Memory B cell (primary cell): Measurements from ENCODE around the gene FKBP1A.

Experiments
- ATAC-seq: fragments of 150-1000 bp; cut with Tn5 transposase; 2 replicates; pipeline ENCODE4 v1.10.0; 2021; ENCODE audit warnings: low read depth, mild to moderate bottlenecking, moderate library complexity
- DNase-seq, 2 donors: peaks; one replicate each; pipeline ENCODE4 v3.0.0; 2022; ENCODE audit warnings: low spot score in 2 of 2
- H3K27ac Mint-ChIP-seq: one replicate; pipeline ENCODE4 v1.8.0; 2022; ENCODE audit warnings: mild to moderate bottlenecking, moderate library complexity, mixed read lengths
- H3K27me3 Mint-ChIP-seq: one replicate; pipeline ENCODE4 v1.8.0; 2022; ENCODE audit warnings: mixed read lengths
- H3K36me3 Mint-ChIP-seq: one replicate; pipeline ENCODE4 v1.8.0; 2022; ENCODE audit warnings: mild to moderate bottlenecking, mixed read lengths
- H3K4me1 Mint-ChIP-seq: one replicate; pipeline ENCODE4 v1.8.0; 2022; ENCODE audit warnings: mixed read lengths
- H3K4me3 Mint-ChIP-seq: one replicate; pipeline ENCODE4 v1.8.0; 2022; ENCODE audit warnings: mild to moderate bottlenecking, moderate library complexity, mixed read lengths
- H3K9me3 Mint-ChIP-seq: one replicate; pipeline ENCODE4 v1.8.0; 2022; ENCODE audit warnings: mixed read lengths

FKBP1A gene

GRCh38 chr20:1392693-1393506 is at the start of gene FKBP1A:
FKBP1A (minus strand) TSS chr20:1393054; CDS start chr20:1392998, 56 bp downstream.
- peaks cover 1% of the 10 kb centered on the region for H3K36me3 Mint-ChIP-seq
- H3K27ac Mint-ChIP-seq = peak within 1 kb of the TSS; percentile 97
- peak within 1 kb of the TSS; percentile 96 for H3K4me3 Mint-ChIP-seq
- H3K27me3 Mint-ChIP-seq = no peaks in the 10 kb centered on the region
- ATAC-seq (peak; percentile 86), DNase-seq (peak; percentile 80 to 89)
- peaks cover 60% of the 10 kb centered on the region for H3K4me1 Mint-ChIP-seq
- H3K9me3 Mint-ChIP-seq = no peaks in the 10 kb centered on the region

GRCh38 chr20:1442304-1442703 is 49.5 kb upstream of the FKBP1A start:
- H3K36me3 Mint-ChIP-seq = peaks cover 22% of the 10 kb centered on the region
- H3K27ac Mint-ChIP-seq = peak overlapping the region; percentile 20
- no peak for DNase-seq
- no peaks in the 10 kb centered on the region for H3K9me3 Mint-ChIP-seq
- peaks cover 2% of the 10 kb centered on the region for H3K4me1 Mint-ChIP-seq
- no peaks in the 10 kb centered on the region for H3K27me3 Mint-ChIP-seq
- no peak overlapping the region for H3K4me3 Mint-ChIP-seq
- ATAC-seq = no peak

- peaks cover 19% of the 10 kb centered on the region for H3K36me3 Mint-ChIP-seq
- no peaks in the 10 kb centered on the region for H3K9me3 Mint-ChIP-seq
- ATAC-seq (no peak), DNase-seq (no peak)
- H3K27ac Mint-ChIP-seq = no peak overlapping the region
- no peaks in the 10 kb centered on the region for H3K27me3 Mint-ChIP-seq
- H3K4me3 Mint-ChIP-seq = no peak overlapping the region
- peaks cover 5% of the 10 kb centered on the region for H3K4me1 Mint-ChIP-seq
Measured at GRCh38 chr20:1441133-1441532, 48.3 kb upstream of the FKBP1A start.

GRCh38 chr20:1440024-1440423 is 47.2 kb upstream of the FKBP1A start:
- H3K4me1 Mint-ChIP-seq = peaks cover 10% of the 10 kb centered on the region
- H3K9me3 Mint-ChIP-seq = no peaks in the 10 kb centered on the region
- peak; percentile 43 for ATAC-seq
- DNase-seq = peak in 1 of 2 donors; percentile 16
- H3K4me3 Mint-ChIP-seq = no peak overlapping the region
- no peaks in the 10 kb centered on the region for H3K27me3 Mint-ChIP-seq
- H3K36me3 Mint-ChIP-seq = peaks cover 17% of the 10 kb centered on the region
- H3K27ac Mint-ChIP-seq = peak overlapping the region; percentile 37

GRCh38 chr20:1438361-1438760 is 45.5 kb upstream of the FKBP1A start:
- Mint-ChIP-seq H3K9me3 (no peaks in the 10 kb centered on the region), H3K27me3 (no peaks in the 10 kb centered on the region), H3K4me3 (no peak overlapping the region), H3K4me1 (peaks cover 15% of the 10 kb centered on the region), H3K36me3 (peaks cover 8% of the 10 kb centered on the region), H3K27ac (no peak overlapping the region)
- DNase-seq (no peak), ATAC-seq (no peak)

- H3K27me3 Mint-ChIP-seq = no peaks in the 10 kb centered on the region
- no peak overlapping the region for H3K4me3 Mint-ChIP-seq
- DNase-seq (peak; percentile 67 to 71), ATAC-seq (peak; percentile 58)
- no peak overlapping the region for H3K27ac Mint-ChIP-seq
- peaks cover 7% of the 10 kb centered on the region for H3K36me3 Mint-ChIP-seq
- peaks cover 19% of the 10 kb centered on the region for H3K4me1 Mint-ChIP-seq
- H3K9me3 Mint-ChIP-seq = no peaks in the 10 kb centered on the region
Measured at GRCh38 chr20:1437235-1437904, 44.5 kb upstream of the FKBP1A start.

GRCh38 chr20:1436263-1436662 is 43.4 kb upstream of the FKBP1A start:
- ATAC-seq (no peak), DNase-seq (no peak)
- Mint-ChIP-seq H3K4me1 (peaks cover 25% of the 10 kb centered on the region), H3K4me3 (no peak overlapping the region), H3K9me3 (no peaks in the 10 kb centered on the region), H3K27me3 (no peaks in the 10 kb centered on the region), H3K27ac (no peak overlapping the region), H3K36me3 (no peaks in the 10 kb centered on the region)

- H3K9me3 Mint-ChIP-seq = no peaks in the 10 kb centered on the region
- H3K36me3 Mint-ChIP-seq = no peaks in the 10 kb centered on the region
- H3K27me3 Mint-ChIP-seq = no peaks in the 10 kb centered on the region
- peaks cover 28% of the 10 kb centered on the region for H3K4me1 Mint-ChIP-seq
- no peak overlapping the region for H3K4me3 Mint-ChIP-seq
- H3K27ac Mint-ChIP-seq = no peak overlapping the region
- no peak for ATAC-seq
- no peak for DNase-seq
Measured at GRCh38 chr20:1435337-1435699, 42.5 kb upstream of the FKBP1A start.

- Mint-ChIP-seq H3K27me3 (no peaks in the 10 kb centered on the region), H3K9me3 (no peaks in the 10 kb centered on the region), H3K4me3 (peak overlapping the region; percentile 56), H3K36me3 (no peaks in the 10 kb centered on the region), H3K27ac (no peak overlapping the region), H3K4me1 (peaks cover 28% of the 10 kb centered on the region)
- ATAC-seq (peak; percentile 93), DNase-seq (peak in 1 of 2 donors; percentile 54)
Measured at GRCh38 chr20:1434571-1435336, 41.9 kb upstream of the FKBP1A start.

- Mint-ChIP-seq H3K4me3 (no peak overlapping the region), H3K9me3 (no peaks in the 10 kb centered on the region), H3K27ac (no peak overlapping the region), H3K27me3 (no peaks in the 10 kb centered on the region), H3K4me1 (peaks cover 23% of the 10 kb centered on the region), H3K36me3 (no peaks in the 10 kb centered on the region)
- ATAC-seq = no peak
- no peak for DNase-seq
Measured at GRCh38 chr20:1431158-1431557, 38.3 kb upstream of the FKBP1A start.

- Mint-ChIP-seq H3K4me1 (peaks cover 18% of the 10 kb centered on the region), H3K27me3 (no peaks in the 10 kb centered on the region), H3K9me3 (no peaks in the 10 kb centered on the region), H3K36me3 (no peaks in the 10 kb centered on the region), H3K27ac (no peak overlapping the region), H3K4me3 (no peak overlapping the region)
- DNase-seq (no peak), ATAC-seq (no peak)
Measured at GRCh38 chr20:1430004-1430451, 37.2 kb upstream of the FKBP1A start.

- ATAC-seq = no peak
- Mint-ChIP-seq H3K9me3 (no peaks in the 10 kb centered on the region), H3K4me1 (peaks cover 15% of the 10 kb centered on the region), H3K27ac (no peak overlapping the region), H3K4me3 (no peak overlapping the region), H3K36me3 (no peaks in the 10 kb centered on the region), H3K27me3 (no peaks in the 10 kb centered on the region)
- DNase-seq = no peak
Measured at GRCh38 chr20:1429143-1429728, 36.4 kb upstream of the FKBP1A start.

GRCh38 chr20:1427457-1428054 is 34.7 kb upstream of the FKBP1A start:
- no peak overlapping the region for H3K4me3 Mint-ChIP-seq
- ATAC-seq = no peak
- H3K9me3 Mint-ChIP-seq = peaks cover 1% of the 10 kb centered on the region
- DNase-seq = no peak
- no peaks in the 10 kb centered on the region for H3K36me3 Mint-ChIP-seq
- H3K27me3 Mint-ChIP-seq = no peaks in the 10 kb centered on the region
- H3K4me1 Mint-ChIP-seq = peaks cover 14% of the 10 kb centered on the region
- no peak overlapping the region for H3K27ac Mint-ChIP-seq
